Endothelial cell of hepatic sinusoid (primary cell): ENCODE data around the gene ANKS1B.
"Not testable (repeated sequence)": the region's sequence is repeated elsewhere in the genome, so short reads cannot be mapped to it uniquely, and the experiment has no call there.

Experiments used
- in situ Hi-C: cut with HindIII; loops from 2 replicates; pipeline ENCODE4 v1.10.0; 2017; ENCODE audit warnings: low sequenced_read_pairs

ANKS1B gene

DNA sequence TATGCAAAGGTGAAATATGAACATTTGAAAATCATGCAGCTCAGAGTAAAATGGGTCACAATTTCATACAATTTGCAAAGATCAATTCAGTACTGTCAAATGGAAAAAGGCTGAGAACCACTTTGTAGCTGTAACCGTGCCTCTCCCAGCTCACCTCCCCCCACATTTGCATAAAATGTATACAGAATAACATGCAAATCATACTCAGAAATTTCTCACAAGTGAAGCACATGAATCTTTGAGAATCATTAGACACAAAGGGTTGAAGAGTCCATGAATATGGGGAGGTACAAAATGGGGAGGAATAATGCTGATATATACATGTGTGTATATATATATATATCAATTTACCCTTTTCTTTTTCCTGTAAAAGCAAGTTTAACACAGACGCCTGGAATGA is 1177.5 kb downstream of the ANKS1B start:
- in situ Hi-C loops, result loop anchor here (10.0 kb wide), 1 partner anchor 138 kb away; no protein-coding TSS in a partner anchor

DNA sequence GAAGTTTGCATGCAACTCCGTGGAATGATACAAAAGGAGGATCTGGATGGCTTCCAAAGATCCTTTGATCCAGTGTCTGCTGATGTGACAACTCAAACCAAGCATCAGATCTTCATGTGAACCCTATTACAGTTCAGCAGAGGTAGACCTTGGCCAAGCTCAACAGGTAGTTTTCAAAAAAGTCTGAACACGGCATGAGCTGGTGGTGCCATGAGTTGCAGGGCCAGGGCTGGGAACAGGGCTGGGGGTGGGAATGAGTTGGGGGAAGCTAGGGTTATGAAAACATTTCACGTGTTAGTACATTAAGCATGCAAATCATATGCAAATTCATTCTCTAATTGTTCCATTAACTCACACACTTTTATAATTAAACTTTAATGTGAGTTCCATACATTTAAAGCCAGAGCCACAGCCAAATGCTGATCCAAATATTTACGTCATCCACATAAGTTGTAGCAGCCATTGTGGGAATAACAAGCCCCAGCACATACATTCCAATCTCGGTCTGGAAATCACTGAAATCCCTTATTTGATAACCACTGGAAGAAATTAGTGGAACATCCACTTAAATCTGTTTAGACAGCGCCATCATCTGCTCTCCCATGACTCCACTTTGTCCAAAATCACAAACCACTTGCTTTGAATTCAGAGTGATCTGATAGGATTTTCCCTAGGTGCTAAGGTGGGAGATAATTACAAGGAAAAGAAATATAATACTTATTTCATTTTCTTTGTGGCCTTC is 1181.1 kb downstream of the ANKS1B start:
- in situ Hi-C loops, result loop anchor here (10.0 kb wide), 1 partner anchor 141 kb away; no protein-coding TSS in a partner anchor

DNA sequence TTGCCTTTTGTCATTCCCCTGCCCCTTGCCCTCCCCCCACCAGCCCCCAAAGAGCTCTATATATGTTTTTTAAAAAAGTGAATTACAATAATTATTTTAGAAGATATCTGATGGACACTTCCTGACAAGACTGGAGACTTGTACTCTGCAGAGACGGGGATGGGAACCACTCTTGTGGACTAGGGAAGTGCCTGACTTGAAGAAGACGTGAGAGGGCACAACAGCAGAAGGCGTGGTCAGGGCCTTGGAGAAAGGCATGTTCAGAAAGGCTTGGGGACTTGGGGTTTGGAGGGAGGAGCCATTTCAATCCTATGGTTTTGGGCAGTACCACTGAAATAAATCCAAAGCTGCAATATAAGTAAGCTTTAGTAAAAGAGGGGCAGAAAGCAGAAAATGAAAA is 1184.9 kb downstream of the ANKS1B start:
- in situ Hi-C loops, result loop anchor here (10.0 kb wide), 1 partner anchor 145 kb away; no protein-coding TSS in a partner anchor

DNA sequence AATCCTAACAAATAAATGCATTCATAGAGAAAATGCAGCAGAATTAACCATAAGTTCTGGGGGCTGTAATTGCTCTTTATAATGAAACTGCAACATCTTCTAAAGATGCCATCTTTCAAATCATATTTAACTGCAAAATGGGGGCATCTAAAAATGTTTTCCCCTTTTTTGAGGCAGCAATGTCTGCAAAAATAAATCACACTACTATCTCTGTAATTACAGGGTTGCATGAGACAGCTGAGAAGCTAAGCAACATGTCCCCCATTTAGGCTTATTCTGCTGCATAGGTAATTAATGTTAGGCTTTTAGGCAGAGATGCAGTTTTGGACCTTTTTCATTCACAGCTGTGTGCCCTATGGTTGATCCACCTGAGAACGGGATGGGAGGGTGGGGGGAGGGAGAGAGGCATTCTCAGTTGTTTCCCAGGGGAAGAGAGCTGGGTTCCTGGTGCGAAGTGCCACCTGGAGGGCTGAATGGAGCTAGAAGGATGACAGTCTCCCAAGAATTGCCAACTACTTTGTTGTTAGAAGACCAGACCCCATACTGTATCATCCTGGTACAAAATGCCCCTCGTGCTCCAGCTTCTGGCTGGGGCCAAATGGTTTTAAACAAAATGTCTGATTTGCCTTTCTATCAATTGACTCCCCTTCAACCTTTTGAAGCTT is 1185.5 kb downstream of the ANKS1B start:
- in situ Hi-C loops, result no loop called here

DNA sequence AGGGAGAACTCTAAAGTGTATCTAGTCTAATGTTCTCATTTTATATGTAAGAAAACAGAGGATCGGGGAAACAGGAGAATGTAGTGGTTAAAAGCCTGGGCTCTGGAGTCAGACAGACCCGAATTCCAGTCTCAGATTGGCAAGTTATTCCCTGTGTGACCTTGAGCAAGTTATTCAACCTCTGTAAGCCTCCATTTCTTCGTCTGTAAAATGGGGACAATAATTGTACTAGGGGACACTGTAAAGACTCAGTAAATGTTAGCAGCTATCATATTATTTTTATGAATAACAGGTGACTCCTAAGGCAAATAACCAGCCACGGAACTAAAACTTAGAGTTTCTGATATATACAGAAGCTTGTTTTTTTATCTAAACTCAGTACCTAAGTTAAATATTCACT is 1187.5 kb downstream of the ANKS1B start:
- in situ Hi-C loops, result no loop called here

DNA sequence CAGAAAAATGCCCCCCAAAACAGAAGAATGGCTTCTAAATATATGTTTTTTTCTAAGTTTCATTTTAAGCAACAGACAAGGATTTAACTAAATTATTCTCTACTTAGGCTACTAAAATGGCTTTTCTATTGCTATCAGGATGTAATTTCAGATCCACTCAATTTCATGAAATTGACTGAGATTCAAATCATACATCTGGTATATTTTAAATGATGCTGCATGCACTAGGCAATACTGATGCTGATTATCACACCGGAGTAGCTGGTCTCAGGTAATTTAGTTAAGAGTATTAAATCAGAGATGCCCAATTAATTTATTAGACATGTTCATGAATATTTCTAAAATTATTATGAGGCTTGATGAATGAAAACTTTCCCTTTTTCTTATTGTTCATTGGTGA is 1188.0 kb downstream of the ANKS1B start:
- in situ Hi-C loops, result no loop called here

DNA sequence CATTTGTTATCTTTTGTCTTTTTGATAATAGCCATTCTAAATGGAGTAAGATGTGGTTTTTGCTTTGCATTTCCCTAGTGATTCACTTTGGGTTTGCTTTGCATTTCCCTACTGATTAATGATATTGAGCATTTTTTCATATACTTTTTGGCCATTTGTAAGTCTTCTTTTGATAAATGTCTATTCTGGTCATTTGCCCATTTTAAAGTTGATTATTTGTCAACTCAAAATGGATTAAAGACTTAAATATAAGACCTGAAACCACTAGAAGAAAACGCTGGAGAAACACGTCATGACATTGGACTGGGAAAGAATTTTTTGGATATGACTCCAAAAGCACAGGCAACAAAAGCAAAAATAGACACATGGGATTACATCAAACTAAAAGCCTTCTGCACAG is 1191.6 kb downstream of the ANKS1B start:
- in situ Hi-C loops, result no loop called here

DNA sequence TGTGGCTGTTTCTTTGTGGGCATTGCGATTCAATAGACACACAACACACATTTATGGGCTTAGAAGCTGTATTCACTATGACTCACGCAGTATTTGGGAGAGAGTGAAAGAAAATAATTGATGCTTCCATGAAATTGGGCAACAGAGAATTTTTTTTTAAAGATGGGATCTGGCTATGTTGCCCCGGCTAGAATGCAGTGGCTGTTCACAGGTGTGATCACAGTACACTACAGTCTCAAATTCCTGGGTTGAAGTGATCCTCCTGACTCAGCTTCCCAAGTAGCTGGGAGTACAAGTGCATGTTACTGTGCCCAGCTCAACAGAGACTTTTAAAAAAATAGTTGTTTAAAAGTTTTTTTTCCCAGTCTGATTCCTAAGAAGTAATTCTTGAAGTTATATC is 1193.3 kb downstream of the ANKS1B start:
- in situ Hi-C loops, result no loop called here

DNA sequence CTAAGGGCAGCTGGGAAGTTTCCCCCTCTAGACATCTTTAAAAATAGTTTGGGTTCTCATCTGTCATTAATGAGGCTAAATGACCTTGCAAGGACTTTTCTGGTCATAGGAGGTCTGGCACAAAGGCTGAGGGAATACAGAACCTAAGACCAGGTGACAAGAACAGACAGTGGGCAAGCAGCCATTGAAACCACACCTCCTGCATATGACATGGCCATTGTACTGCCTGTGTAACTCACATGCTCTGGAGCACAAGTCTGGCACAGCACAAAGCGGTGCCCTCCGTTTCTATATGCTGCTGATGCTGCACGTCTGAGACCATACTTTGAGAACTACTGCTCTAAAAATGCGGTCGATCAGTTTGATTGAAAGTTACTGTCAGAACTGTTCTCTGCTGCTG is 1196.3 kb downstream of the ANKS1B start:
- in situ Hi-C loops, result loop anchor here (5.0 kb wide), 1 partner anchor 99 kb away; no protein-coding TSS in a partner anchor

DNA sequence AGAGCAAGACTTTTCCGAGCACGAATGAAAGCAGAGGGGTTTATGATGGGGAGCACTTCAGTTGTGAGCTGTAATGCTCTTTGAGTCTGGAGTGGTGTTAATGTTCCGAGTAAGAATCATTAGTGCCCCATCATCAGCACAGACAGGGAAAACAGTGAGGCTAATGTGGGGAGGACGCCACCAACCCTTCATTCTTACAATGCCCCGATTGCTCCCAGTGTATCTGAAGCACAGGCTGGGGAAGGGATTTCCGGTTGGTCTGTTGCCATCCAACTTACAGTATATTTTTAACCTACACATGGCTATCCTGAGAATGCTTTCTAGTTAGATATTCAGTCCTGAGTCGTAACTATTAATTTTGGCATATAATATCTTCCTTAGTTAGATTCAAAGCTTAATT is 1198.1 kb downstream of the ANKS1B start:
- in situ Hi-C loops, result loop anchor here (5.0 kb wide), 1 partner anchor 101 kb away; no protein-coding TSS in a partner anchor

DNA sequence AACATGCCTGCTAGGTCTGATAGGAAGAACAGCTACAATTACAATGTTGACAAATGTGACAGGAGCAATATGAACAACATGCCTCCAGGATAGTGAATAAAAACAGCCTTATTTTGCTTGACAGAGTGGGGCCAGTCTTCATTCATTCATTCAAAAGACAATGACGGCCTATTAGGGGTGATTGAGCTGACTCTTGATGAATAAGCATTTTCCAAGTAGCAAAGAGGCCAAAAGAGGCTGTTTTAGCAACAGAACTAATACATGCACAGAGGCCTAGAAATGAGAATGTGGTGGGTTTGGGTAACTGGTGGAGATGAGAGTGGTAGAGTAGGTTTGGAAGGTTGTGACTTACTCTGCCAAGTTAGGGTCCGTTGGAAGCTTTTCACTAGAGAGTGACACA is 1201.3 kb downstream of the ANKS1B start:
- in situ Hi-C loops, result no loop called here

DNA sequence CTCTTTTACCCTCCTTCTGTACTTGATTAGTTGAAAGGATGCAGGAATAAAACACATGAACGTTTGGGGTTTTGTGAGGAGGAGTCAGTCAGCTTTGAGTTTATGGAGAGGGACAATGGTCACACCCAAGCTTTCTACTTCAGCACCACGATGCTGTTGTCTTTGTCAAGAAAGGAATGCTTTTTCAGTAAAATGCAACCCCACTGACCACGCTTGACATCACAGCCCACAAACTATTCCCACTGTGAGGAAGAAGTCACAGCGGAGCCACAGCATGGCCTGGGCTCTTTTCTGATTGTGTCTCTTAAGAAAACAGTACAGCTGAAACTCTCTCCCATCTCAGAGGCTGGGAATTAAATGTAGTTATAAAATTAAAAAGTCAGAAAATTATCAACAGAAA is 1204.5 kb downstream of the ANKS1B start:
- in situ Hi-C loops, result no loop called here

DNA sequence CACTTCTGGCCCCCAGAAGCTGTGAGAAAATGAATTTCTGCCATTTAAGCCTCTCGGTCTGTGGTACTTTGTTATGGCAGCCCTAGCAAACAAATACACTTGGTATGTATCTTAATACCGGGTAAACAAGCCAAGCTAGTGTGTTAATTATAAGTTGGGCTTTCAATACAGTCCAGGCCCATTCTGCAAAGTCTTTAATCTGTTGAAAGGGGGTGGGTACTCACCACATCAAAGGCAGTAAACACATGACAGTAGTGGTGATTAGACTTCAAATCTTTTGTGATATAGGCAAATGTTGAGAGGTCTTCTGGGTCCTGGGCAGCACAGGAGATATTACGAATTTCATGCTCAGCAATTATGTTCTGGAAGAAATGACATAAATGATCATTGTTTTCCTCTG is 1211.9 kb downstream of the ANKS1B start:
- in situ Hi-C loops, result no loop called here

DNA sequence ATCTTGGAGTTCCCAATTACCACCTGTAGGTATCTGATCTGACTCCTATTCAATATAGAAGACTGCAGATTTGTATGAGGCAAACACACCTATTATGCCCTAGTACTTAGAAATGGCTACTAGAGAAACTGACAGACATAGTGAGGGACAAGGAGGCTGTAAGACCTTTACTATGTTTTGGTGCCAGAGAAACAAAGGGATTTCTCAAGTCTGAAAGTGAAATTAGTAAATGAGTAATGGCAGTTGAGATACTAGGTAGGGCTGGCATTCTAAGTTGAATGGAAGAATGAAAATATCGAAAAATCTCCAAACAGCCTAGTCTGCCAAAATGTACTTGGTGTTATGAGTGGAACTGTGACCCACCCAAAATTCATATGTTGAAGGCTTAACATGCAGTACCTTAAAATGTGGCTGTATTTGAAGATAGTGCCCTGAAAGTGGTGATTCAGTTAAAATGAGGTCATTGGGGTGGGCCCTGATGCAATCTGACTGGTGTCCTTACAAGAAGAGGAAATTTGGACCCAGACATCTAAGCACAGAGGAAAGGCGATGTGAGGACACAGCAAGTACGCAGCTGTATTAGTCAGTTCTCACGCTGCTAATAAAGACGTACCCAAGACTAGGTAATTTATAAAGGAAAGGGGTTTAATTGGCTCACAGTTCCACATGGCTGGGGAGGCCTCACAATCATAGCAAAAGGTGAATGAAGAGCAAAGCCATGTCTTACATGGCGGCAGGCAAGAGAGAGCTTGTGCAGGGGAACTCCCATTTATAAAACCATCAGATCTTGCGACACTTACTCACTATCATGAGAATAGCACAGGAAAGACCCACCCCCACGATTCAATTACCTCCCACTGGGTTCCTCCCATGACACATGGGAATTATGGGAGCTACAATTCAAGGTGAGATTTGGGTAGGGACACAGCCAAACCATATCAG is 1212.7 kb downstream of the ANKS1B start:
- in situ Hi-C loops, result no loop called here

DNA sequence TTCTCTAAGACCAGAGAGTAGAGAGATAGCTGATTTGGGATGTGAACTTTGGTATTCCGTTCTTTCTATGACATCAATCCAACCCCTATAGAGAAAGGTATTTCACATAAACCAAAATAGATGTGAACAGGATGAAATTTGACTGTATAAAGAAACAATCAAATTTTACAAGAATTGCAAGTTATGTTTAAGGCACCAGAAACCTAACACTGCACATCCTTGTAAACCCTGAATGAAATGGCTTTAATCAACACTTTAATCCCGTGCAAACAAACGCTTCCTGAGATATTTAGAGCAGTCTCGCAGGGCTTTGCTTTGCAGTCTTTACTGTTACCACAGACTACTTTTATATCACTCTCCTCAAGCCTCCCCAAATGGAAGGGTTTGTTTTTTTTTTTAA is 1214.5 kb downstream of the ANKS1B start:
- in situ Hi-C loops, result no loop called here

DNA sequence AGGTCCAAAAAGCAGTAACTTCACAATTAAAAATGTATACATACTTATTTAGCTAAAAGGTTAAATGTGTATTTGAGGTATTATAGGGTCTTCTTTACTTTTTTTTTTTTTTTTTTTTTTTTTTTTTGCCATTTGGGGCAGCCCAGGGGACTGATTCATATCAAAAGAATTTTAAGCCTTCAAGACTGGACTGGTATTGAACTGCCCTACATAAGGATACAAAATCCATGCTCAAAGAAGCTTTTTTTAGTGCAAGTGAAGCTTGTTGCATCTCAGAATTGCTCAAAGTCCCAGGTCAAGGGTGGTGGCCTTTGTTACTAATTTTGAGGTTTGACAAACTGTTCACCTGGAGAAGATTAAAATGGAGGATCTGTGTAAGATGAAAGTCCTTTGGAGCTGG is 1215.7 kb downstream of the ANKS1B start:
- in situ Hi-C loops, result no loop called here

DNA sequence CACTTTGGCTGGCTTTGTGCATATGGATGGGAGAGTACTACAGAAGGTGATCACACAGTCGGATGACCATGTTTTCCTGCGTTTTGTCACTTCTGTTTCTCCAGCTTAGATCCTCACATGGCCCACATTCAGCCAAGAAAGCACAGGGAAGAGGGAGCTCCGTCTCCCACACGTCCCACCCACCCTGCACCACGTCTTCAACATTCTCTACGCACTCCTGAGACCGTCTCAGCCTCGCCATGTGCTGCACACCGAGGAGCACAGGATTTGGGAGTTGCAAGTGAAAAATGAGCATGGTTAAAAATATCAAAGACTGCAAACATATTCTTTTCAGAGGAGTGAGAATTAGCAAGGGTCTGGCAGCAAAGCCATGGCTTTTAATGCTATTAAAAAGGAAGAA is 1217.5 kb downstream of the ANKS1B start:
- in situ Hi-C loops, result no loop called here

DNA sequence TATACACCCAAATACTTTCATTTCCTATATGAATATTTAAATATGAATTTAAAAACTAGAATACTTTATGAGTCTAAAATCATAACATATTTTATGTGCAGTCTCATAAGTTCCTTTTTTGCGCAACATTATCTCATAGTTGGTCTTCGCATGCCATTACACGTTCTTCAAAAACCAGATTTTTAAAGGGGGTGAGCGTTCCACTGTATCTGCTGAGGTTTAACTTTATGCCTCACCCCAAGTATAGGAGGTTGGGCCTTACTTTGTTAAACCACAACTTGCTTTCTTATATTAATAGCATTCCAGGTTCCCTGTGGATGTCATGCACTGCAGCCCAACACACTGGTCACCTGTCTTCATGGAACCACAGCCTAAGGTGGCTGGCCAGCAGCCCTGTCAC is 1221.1 kb downstream of the ANKS1B start:
- in situ Hi-C loops, result no loop called here

DNA sequence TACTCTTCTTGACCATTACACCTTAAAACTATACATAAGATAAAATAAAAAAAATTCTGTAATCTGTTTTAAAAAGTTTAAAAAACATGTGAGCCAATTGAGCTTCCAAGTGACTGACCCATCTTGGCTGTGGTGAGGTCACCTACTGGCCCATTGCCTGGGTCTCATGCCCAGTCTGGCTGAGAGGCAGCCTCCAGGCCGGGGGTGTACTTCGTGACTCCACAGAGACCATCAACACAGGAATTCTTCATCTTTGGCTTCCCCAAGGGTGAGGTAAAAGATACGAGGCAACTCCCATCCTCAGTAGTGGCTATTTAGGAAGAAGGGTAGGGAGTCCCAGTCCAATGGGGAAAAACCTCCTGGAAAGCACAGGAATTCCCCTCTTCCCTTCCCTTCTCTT is 1226.4 kb downstream of the ANKS1B start:
- in situ Hi-C loops, result no loop called here

DNA sequence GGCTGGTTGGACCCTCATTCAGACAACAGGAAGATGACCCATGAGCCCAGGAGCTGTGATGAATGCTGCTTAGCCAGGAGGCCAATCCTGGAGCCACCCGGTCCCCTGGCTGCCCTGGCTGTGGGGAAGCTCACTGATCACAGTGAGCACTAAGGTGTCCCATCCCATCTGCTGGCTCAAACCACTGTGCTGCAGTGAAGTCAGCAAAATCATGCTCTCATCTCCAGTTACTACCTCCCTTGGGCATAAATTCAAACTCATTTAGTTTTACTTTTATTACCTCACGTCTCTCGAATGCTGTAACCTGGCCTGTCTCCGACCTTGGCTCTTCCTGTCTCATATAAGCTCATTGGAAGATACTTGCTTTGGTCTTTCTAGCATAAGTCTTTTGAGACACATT is 1227.3 kb downstream of the ANKS1B start:
- in situ Hi-C loops, result no loop called here

DNA sequence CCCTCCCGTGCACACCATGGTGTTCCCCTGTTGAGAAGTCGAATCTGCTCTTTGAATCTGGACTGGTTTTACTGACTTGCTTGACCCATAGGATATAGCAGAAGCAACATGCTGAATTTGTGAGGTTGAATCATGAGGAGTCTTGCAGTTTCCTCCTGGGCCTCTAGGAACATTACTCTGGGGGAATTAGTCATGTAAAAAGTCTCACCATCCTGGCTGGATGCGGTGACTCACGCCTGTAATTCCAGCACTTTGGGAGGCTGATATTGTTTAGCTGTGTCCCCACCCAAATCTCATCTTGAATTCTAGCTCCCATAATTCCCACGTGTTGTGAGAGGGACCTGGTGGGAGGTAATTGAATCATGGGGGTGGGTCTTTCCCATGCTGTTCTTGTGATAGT is 1228.9 kb downstream of the ANKS1B start:
- in situ Hi-C loops, result not testable (repeated sequence)
